Motor neuron (in vitro differentiated cells): Measurements from ENCODE around the gene KIRREL1. TPM values are rescaled to one million over a fixed set of nuclear protein-coding genes. Genes with fewer than 3 reads are reported as not detected.
"Not testable (repeated sequence)": the region's sequence is repeated elsewhere in the genome, so short reads cannot be mapped to it uniquely, and the experiment has no call there.

Source experiments
- ATAC-seq, 8 experiments: fragments of 200-7000 bp; cut with Tn5 transposase; replicated peaks in 6 of 8; 2 replicates each; pipeline ENCODE4 v1.8.0; 2021; ENCODE audit warnings: mild to moderate bottlenecking in 8 of 8, moderate library complexity in 8 of 8
- H3K27ac ChIP-seq, 2 donors: fragments of 250-450 bp; sonication (Bioruptor Pico); 2 replicates each; pipeline ENCODE4 v1.9.0; 2021; ENCODE audit warnings: antibody characterized with exemption in 2 of 2, mild to moderate bottlenecking in 2 of 2, moderate library complexity in 1 of 2
- H3K4me1 ChIP-seq, 2 donors: fragments of 250-450 bp; sonication (Bioruptor Pico); replicated peaks in 1 of 2; 2 replicates each; pipeline ENCODE4 v1.6.1; 2021; ENCODE audit warnings: antibody characterized with exemption in 2 of 2, mild to moderate bottlenecking in 2 of 2, moderate library complexity in 1 of 2
- H3K4me3 ChIP-seq, 5 donors: fragments of 250-450 bp; sonication (Bioruptor Pico); 2 replicates each; pipeline ENCODE4 v1.9.0; 2021; ENCODE audit warnings: antibody characterized with exemption in 5 of 5, mild to moderate bottlenecking in 5 of 5, moderate library complexity in 4 of 5
- WGBS, 10 experiments: fragments of 450-650 bp; shearing (Covaris generic); methylation state at CpG; one replicate each; pipeline ENCODE4 v1.0.0; 2022; 5-methylcytosine and 5-hydroxymethylcytosine counted together
- in situ Hi-C, 9 experiments: fragments of 400-800 bp; cut with MboI; loops; one replicate each; pipeline ENCODE4 v1.15.0; 2021; ENCODE audit warnings: low sequenced_read_pairs in 9 of 9, low pct_unique_long_range_greater_than_20kb in 2 of 9; ENCODE audit not compliant: unreplicated experiment in 9 of 9
- total RNA-seq, 8 experiments: library from RNA; unstranded; fragments of 300-600 nt; gene quantifications; 2 replicates each; pipeline versions ENCODE4 v1.2.3 to v1.2.4, GENCODE V29; 2022

Gene KIRREL1
- total RNA-seq, 8 experiments from 2014 or later = 22.9 to 52.3 (median 35.4) TPM

DNA sequence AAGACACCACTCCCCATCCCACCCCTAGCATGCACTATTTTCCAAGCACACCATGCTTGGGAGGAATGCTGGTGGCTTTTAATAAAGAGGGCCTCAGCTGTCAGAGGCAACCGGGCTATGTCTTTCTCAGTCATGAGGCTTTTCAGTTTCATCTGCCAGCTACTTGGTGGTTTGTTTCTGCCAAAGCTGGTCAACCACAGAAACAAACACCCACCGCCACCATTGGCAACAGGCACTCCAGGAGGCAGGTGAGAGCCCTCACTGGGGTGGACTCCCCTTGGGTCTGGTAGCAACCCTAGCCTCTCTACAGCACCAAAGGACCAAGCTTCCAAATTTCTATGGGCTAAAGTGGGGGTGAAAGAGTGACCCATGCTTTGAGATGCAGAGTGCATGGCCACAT lies 133.0 kb downstream of the KIRREL1 start:
- Histone ChIP-seq H3K4me3 (no peak overlapping the region), H3K27ac (no peak overlapping the region), H3K4me1 (peaks cover 0 to 2% of the 10 kb centered on the region in 2 donors)
- WGBS, 10 experiments = 43 to 100% (median 88%) methylated on average over 1 to 2 of the region's 2 CpGs; no CpG with 5 or more reads in 5 of the 10 experiments
- no peak for ATAC-seq
- in situ Hi-C loops = loop anchor here in 6 of 9 experiments (10.0 to 25.0 kb wide), 2 partner anchors 162 to 539 kb away; partner anchors contain the start of gene FCRL4 (in 2 of the 6)

DNA sequence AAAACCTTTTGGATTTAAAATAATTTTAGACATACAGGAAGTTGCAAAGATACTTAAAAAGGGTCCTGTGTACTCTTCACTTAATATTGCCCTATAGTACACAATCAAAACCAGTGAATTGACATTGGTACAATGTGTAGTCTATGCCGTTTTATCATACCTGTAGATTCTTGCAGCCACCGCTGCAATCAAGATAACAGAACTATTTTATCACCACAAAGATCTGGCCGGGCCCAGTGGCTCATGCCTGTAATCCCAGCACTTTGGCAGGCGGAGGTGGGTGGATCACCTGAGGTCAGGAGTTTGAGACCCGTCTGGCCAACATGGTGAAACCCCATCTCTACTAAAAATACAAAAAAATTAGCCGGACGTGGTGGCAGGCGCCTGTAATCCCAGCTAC lies 135.1 kb downstream of the KIRREL1 start:
- not testable (repeated sequence) for H3K4me3 ChIP-seq, ATAC-seq, H3K4me1 ChIP-seq, H3K27ac ChIP-seq
- in situ Hi-C loops = loop anchor here in 6 of 9 experiments (10.0 to 25.0 kb wide), 2 partner anchors 164 to 541 kb away; partner anchors contain the start of gene FCRL4 (in 2 of the 6)
- 60 to 100% (median 74%) methylated on average over 1 to 7 of the region's 8 CpGs for WGBS, 10 experiments

DNA sequence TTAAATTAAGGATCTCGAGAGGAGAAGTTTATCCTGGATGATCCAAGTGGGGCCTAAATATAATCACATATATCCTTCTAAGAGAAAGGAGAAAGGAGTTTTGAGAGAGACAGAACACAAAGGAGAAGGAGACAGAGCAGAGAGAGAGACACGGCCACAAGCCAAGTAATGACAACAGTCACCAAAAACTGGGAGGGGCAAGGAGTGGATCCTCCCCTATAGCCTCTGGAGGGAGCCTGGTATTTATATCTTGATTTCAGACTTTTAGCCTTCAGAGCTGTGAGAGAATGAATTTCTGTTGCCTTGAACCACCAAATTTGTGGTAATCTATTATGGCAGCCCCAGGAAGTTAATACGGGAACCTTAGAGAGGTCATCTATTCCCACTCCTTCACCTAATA lies 137.8 kb downstream of the KIRREL1 start:
- no peaks in the 10 kb centered on the region for H3K4me1 ChIP-seq
- H3K27ac ChIP-seq = no peak overlapping the region
- H3K4me3 ChIP-seq = no peak overlapping the region
- ATAC-seq = no peak
- 43 to 88% (median 78%) methylated on average over 1 to 3 of the region's 3 CpGs; no CpG with 5 or more reads in 3 of the 10 experiments for WGBS, 10 experiments
- in situ Hi-C loops = loop anchor here in 2 of 9 experiments (25.0 kb wide), 1 partner anchor 544 kb away; the partner anchor contains the start of gene FCRL4 (in 2 of the 2)

DNA sequence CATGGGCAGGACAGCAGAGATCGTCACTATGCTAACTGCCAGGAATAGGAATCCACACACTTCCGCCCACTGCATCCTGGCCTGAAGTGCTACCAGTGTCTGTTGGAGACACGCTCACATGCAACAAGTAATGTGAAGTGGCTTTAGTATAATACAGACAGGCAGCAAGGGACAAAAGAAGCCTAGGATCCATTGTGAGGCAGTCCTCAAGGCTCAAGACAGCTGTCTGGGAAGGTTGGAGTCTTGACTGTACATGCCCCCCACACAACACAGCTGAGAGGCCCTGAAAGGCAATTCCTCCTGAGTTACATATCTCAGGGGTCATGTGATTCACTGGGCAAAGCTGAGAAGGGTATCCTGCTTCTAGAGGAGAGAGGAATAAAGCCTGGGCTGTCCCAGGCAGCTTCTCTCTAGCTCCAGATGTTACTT lies 147.3 kb downstream of the KIRREL1 start:
- peak in 7 of 8 experiments; percentile 19 to 62 (median 51) for ATAC-seq
- H3K4me3 ChIP-seq = no peak overlapping the region
- H3K4me1 ChIP-seq = peaks cover 0 to 11% of the 10 kb centered on the region in 2 donors
- 85 to 100% (median 88%) methylated on average over 2 to 3 of the region's 3 CpGs; no CpG with 5 or more reads in 4 of the 10 experiments for WGBS, 10 experiments
- H3K27ac ChIP-seq = no peak overlapping the region
- in situ Hi-C loops = loop anchor here in 2 of 9 experiments (25.0 kb wide), 1 partner anchor 553 kb away; the partner anchor contains the start of gene FCRL4 (in 2 of the 2)

DNA sequence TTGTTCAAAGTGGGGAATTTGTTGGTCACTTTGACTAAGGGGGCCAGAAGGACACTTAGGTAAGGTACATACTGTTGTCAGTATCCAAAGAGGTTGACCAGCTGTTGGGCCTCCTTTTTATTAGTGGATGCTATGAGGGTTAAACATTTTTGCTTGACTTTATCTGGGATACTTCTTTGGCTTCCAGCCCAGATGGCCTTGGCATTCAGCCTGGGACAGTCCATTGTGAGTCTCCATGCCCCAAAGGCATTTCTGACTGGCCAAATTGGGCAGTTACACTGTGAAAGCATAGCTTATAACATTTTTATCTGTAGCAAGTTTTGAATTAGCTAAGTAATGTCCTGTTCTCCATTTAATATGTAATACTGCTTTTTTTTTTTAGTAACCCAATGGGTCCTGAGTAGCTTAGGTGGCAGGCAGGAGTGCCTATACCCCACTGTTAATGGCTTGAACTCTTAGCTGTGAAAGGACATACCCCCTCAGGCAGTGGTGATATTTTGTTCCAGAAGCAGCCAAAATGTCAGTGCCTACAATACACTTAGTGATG lies 151.8 kb downstream of the KIRREL1 start:
- Histone ChIP-seq H3K4me3 (no peak overlapping the region), H3K27ac (no peak overlapping the region), H3K4me1 (peaks cover 6 to 10% of the 10 kb centered on the region in 2 donors)
- ATAC-seq = peak in 1 of 8 experiments; percentile 6
- in situ Hi-C loops = loop anchor here in 2 of 9 experiments (25.0 kb wide), 1 partner anchor 558 kb away; the partner anchor contains the start of gene FCRL4 (in 2 of the 2)

DNA sequence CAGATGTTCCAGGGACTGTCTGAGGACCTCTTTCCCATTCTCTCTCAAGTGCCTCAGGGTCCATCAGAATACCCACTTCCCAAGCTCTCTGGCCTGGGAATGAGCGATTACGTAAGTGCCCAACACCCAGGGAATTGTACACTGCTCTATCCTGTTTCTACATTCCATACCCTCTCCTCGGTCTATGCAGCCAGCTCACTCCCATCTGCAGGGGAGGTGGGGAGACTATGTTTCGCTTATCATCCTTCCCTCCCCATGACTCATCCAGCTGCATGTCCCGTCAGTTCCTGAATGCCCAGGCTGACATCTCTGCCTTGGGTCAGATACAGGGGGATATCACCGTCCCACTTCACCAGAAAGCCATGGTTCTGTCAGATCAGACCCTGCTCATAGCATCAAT lies 152.7 kb downstream of the KIRREL1 start:
- ATAC-seq = peak in 2 of 8 experiments; percentile 50 to 71
- Histone ChIP-seq H3K4me1 (peaks cover under 1 to 6% of the 10 kb centered on the region in 2 donors), H3K27ac (no peak overlapping the region), H3K4me3 (no peak overlapping the region)
- in situ Hi-C loops = loop anchor here in 2 of 9 experiments (25.0 kb wide), 1 partner anchor 559 kb away; the partner anchor contains the start of gene FCRL4 (in 2 of the 2)
- WGBS, 10 experiments = 0 to 100% (median 89%) methylated on average over 1 to 4 of the region's 6 CpGs; no CpG with 5 or more reads in 6 of the 10 experiments

DNA sequence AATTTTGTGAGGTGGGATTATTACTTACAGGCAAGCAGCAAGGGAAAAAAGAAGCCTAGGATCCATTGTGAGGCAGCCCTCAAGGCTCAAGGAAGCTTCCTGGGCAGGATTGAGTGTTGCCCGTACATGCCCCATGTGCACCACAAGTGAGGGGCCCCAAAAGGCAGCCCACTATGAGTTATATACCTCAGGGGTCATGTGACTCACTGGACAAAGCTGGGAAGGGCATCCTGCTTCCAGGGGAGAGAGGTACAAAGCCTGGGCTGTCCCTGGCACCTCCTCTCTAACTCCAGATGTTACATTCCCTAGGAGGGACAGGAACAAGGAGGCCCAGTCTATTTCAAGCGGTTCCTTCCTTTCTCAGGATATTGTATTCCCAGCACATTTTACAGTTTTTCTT lies 153.3 kb downstream of the KIRREL1 start:
- H3K4me3 ChIP-seq = no peak overlapping the region
- no peak for ATAC-seq
- 39 to 100% (median 86%) methylated on average over 1 to 2 of the region's 2 CpGs; no CpG with 5 or more reads in 4 of the 10 experiments for WGBS, 10 experiments
- H3K4me1 ChIP-seq = peaks cover 0 to 6% of the 10 kb centered on the region in 2 donors
- H3K27ac ChIP-seq = no peak overlapping the region
- in situ Hi-C loops = loop anchor here in 2 of 9 experiments (25.0 kb wide), 1 partner anchor 559 kb away; the partner anchor contains the start of gene FCRL4 (in 2 of the 2)

DNA sequence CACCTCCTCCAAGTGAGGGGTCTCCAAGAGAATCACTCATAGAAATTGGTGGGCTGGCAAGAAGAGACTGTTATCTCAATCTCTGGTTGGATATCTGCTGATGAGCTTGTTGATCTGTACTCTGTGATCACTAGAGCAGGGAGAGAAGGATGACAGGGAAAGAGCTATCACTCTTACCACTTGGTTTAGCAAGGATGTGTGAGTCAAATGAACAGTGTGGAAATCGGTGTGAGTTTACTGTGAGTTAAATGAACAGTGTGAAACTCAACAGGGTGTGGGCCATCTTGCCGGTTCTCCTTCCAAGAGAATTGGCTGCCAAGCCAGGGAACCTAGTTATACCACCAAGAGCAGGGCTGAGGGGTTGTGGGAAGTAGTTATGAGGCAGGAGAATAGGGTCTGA lies 154.0 kb downstream of the KIRREL1 start:
- in situ Hi-C loops = loop anchor here in 2 of 9 experiments (25.0 kb wide), 1 partner anchor 560 kb away; the partner anchor contains the start of gene FCRL4 (in 2 of the 2)
- no peak for ATAC-seq
- peaks cover 0 to 6% of the 10 kb centered on the region in 2 donors for H3K4me1 ChIP-seq
- no peak overlapping the region for H3K4me3 ChIP-seq
- 17 to 100% (median 91%) methylated on average over 2 of the region's 2 CpGs; no CpG with 5 or more reads in 4 of the 10 experiments for WGBS, 10 experiments
- H3K27ac ChIP-seq = no peak overlapping the region

DNA sequence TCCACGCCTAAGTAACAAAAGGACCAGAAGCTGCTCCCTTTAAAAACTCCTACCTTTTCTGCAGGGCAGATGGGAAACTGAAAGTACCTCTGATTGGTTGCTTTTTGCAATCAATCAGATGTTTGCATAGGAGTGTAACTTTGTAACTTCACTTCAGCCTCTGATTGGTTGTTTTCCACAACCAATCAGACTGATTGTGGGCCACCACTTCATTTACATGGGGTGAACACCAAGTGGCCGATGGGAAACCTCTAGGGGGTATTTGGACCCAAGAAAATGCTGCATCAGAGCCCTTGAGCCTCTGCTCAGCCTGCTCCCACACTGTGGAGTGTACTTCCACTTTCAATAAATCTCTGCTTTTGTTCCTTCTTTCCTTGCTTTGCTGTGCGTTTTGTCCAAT lies 154.4 kb downstream of the KIRREL1 start:
- ATAC-seq = no peak
- Histone ChIP-seq H3K4me3 (no peak overlapping the region), H3K27ac (no peak overlapping the region), H3K4me1 (peaks cover 0 to 6% of the 10 kb centered on the region in 2 donors)
- in situ Hi-C loops = loop anchor here in 2 of 9 experiments (25.0 kb wide), 1 partner anchor 561 kb away; the partner anchor contains the start of gene FCRL4 (in 2 of the 2)
- 64 to 100% (median 83%) methylated on average over 1 to 3 of the region's 3 CpGs; no CpG with 5 or more reads in 1 of the 10 experiments for WGBS, 10 experiments

DNA sequence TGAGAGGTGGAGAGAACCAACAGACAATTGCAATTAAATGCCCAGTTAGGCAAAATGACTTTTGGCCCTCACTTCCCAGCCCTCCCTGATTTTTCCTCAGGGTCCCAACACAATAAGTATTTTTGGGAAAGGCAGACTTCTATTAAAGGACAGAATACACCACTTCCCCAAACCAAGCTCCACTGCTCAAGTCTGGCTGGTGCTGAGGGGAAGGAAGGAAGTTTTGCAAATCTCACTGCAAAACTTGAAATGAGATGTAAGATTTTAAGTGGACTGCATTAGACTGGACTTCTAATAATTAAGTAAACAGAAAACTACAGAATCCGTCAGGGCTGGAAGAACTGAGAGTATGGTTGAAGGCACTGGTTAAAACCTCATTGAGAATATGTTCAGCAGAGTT lies 155.0 kb downstream of the KIRREL1 start:
- no peak overlapping the region for H3K4me3 ChIP-seq
- no peak overlapping the region for H3K27ac ChIP-seq
- no peak for ATAC-seq
- in situ Hi-C loops = loop anchor here in 2 of 9 experiments (25.0 kb wide), 1 partner anchor 561 kb away; the partner anchor contains the start of gene FCRL4 (in 2 of the 2)
- H3K4me1 ChIP-seq = peaks cover 0 to 6% of the 10 kb centered on the region in 2 donors
- WGBS, 10 experiments = 40 to 100% (median 86%) methylated on average over 1 of the region's 1 CpG; no CpG with 5 or more reads in 2 of the 10 experiments

DNA sequence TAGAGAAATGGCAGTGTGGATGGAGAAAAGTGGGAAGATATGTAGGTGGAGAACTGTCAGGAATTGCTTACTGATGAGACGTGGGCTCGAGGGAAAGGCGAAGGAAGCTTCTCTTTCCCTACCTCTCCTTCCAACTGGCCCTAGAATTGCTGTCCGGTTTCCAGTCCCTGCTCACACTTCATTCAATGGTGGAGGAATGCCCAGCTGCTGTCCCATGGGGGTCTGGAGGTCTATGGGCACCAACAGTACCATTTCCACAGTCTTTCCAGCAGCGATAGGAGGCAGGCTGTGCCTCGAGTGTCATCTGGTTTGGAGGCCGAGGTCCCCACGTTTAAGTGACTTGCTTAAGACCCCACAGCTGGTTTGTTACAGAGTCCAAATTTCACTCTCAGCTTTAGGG lies 155.7 kb downstream of the KIRREL1 start:
- ATAC-seq = peak in 4 of 8 experiments; percentile 4 to 24 (median 12)
- in situ Hi-C loops = loop anchor here in 2 of 9 experiments (25.0 kb wide), 1 partner anchor 562 kb away; the partner anchor contains the start of gene FCRL4 (in 2 of the 2)
- Histone ChIP-seq H3K27ac (no peak overlapping the region), H3K4me3 (peak overlapping the region; percentile 7 to 29 (median 24)), H3K4me1 (peaks cover 0 to 6% of the 10 kb centered on the region in 2 donors)
- 0 to 70% (median 31%) methylated on average over 2 to 8 of the region's 8 CpGs; no CpG with 5 or more reads in 4 of the 10 experiments for WGBS, 10 experiments
